Neural cell (in vitro differentiated cells): Measurements from ENCODE around the gene SPACA6. TPM values are rescaled to one million over a fixed set of nuclear protein-coding genes. Genes with fewer than 3 reads are reported as not detected.

Source experiments
- H2AFZ ChIP-seq: fragments of 200-600, 300-800 bp; sonication (generic), shearing (Covaris generic); 2 replicates; pipeline ENCODE4 v1.6.0; 2014; ENCODE audit warnings: low read depth, mild to moderate bottlenecking, antibody characterized with exemption, low read length, moderate library complexity
- H3F3A ChIP-seq: fragments of 200-600 bp; shearing (Covaris generic); 2 replicates; pipeline ENCODE4 v1.6.1; 2016; ENCODE audit warnings: mild to moderate bottlenecking, moderate library complexity, mixed read lengths, antibody characterized with exemption, low read length; ENCODE audit not compliant: insufficient read depth, poor library complexity, severe bottlenecking
- H3K27ac ChIP-seq: fragments of 200-600, 300-800 bp; sonication (generic), shearing (Covaris generic); 2 replicates; pipeline ENCODE4 v1.5.1; 2014; ENCODE audit warnings: mild to moderate bottlenecking, low read length, moderate library complexity
- H3K27me3 ChIP-seq: fragments of 300-800, 200-600 bp; sonication (generic), shearing (Covaris generic); 2 replicates; pipeline ENCODE4 v1.6.0; 2014; ENCODE audit warnings: mild to moderate bottlenecking, low read depth, low read length, moderate library complexity; ENCODE audit not compliant: insufficient read depth
- H3K36me3 ChIP-seq: fragments of 300-800, 200-600 bp; sonication (generic), shearing (Covaris generic); 2 replicates; pipeline ENCODE4 v1.5.1; 2014; ENCODE audit warnings: mild to moderate bottlenecking, antibody characterized with exemption, low read length, moderate library complexity; ENCODE audit not compliant: insufficient read depth
- H3K4me2 ChIP-seq: fragments of 300-800, 200-600 bp; sonication (generic), shearing (Covaris generic); 2 replicates; pipeline ENCODE4 v1.6.0; 2014; ENCODE audit warnings: mild to moderate bottlenecking, low read length
- H3K4me3 ChIP-seq: fragments of 300-800, 200-600 bp; sonication (generic), shearing (Covaris generic); 2 replicates; pipeline ENCODE4 v1.5.1; 2014; ENCODE audit warnings: mild to moderate bottlenecking, low read length, moderate library complexity
- H3K79me2 ChIP-seq: fragments of 200-600 bp; shearing (Covaris generic); replicated peaks from 2 replicates; pipeline ENCODE4 v1.6.0; 2014; ENCODE audit warnings: mild to moderate bottlenecking, low read length, moderate library complexity; ENCODE audit not compliant: insufficient read depth
- H3K9ac ChIP-seq: fragments of 300-800, 200-600 bp; sonication (generic), shearing (Covaris generic); 2 replicates; pipeline ENCODE4 v1.6.1; 2016; ENCODE audit warnings: mild to moderate bottlenecking, low read length, mixed read lengths
- H3K9me2 ChIP-seq: fragments of 200-600 bp; shearing (Covaris generic); 2 replicates; pipeline ENCODE4 v1.6.1; 2016; ENCODE audit warnings: mild to moderate bottlenecking, low read length, mixed read lengths; ENCODE audit not compliant: insufficient read depth
- H3K9me3 ChIP-seq: fragments of 200-600, 300-800 bp; sonication (generic), shearing (Covaris generic); 2 replicates; pipeline ENCODE4 v1.6.1; 2016; ENCODE audit warnings: mild to moderate bottlenecking, mixed run types, low read length, moderate library complexity, mixed read lengths
- H4K20me1 ChIP-seq: fragments of 200-600 bp; shearing (Covaris generic); 2 replicates; pipeline ENCODE4 v1.6.1; 2016; ENCODE audit warnings: mild to moderate bottlenecking, mixed run types; ENCODE audit not compliant: insufficient read depth
- CTCF ChIP-seq: fragments of 450-650 bp; IDR thresholded peaks from 2 replicates; pipeline ENCODE4 v1.5.1; 2014; ENCODE audit warnings: antibody characterized with exemption, mild to moderate bottlenecking, moderate library complexity; ENCODE audit not compliant: poor library complexity, severe bottlenecking
- EP300 ChIP-seq: fragments of 450-650 bp; conservative IDR thresholded peaks from 2 replicates; pipeline ENCODE4 v1.6.1; 2014; ENCODE audit warnings: antibody characterized with exemption, mild to moderate bottlenecking, moderate library complexity; ENCODE audit not compliant: poor library complexity, severe bottlenecking
- EZH2 ChIP-seq: fragments of 200-600, 300-800 bp; shearing (Covaris generic), sonication (generic); IDR thresholded peaks from 2 replicates; pipeline ENCODE4 v1.6.1; 2014; ENCODE audit warnings: antibody characterized with exemption, low read length, borderline replicate concordance, mild to moderate bottlenecking; ENCODE audit not compliant: insufficient read depth, poor library complexity, severe bottlenecking
- MXI1 ChIP-seq: fragments of 450-650 bp; conservative IDR thresholded peaks from 2 replicates; pipeline ENCODE4 v1.6.1; 2014; ENCODE audit warnings: antibody characterized with exemption, mild to moderate bottlenecking; ENCODE audit not compliant: poor library complexity, severe bottlenecking
- POLR2AphosphoS5 ChIP-seq: IDR thresholded peaks from 2 replicates; pipeline ENCODE4 v1.6.1; 2012
- RAD21 ChIP-seq: fragments of 450-650 bp; conservative IDR thresholded peaks from 2 replicates; pipeline ENCODE4 v1.6.1; 2014; ENCODE audit warnings: antibody characterized with exemption, mild to moderate bottlenecking, moderate library complexity
- REST ChIP-seq: IDR thresholded peaks from 2 replicates; pipeline ENCODE4 v1.6.1; 2012; ENCODE audit warnings: borderline replicate concordance
- SMC3 ChIP-seq: fragments of 450-650 bp; conservative IDR thresholded peaks from 2 replicates; pipeline ENCODE4 v1.6.1; 2014; ENCODE audit warnings: antibody characterized with exemption, mild to moderate bottlenecking, moderate library complexity; ENCODE audit not compliant: poor library complexity
- TAF1 ChIP-seq: IDR thresholded peaks from 2 replicates; pipeline ENCODE4 v1.6.1; 2012; ENCODE audit warnings: low read depth
- polyA plus RNA-seq: library from polyadenylated mRNA; depleted of rRNA; stranded (reverse); fragments of >200 nt; gene quantifications from 2 replicates; pipeline ENCODE4 v1.2.3, GENCODE V29; 2014

SPACA6 gene
- polyA plus RNA-seq, 1 donor from 2014 or later: 5.2 TPM

- H3K36me3 ChIP-seq: no peaks in the 10 kb centered on the region
- H2AFZ ChIP-seq: no peak overlapping the region
- H3K9ac ChIP-seq: no peak overlapping the region
- no peaks in the 10 kb centered on the region for H3K79me2 ChIP-seq
- H3K9me3 ChIP-seq: no peaks in the 10 kb centered on the region
- H3K27me3 ChIP-seq: no peaks in the 10 kb centered on the region
- H4K20me1 ChIP-seq: no peaks in the 10 kb centered on the region
- no peaks in the 10 kb centered on the region for H3K9me2 ChIP-seq
- H3K4me3 ChIP-seq: no peak overlapping the region
- no peak overlapping the region for H3K4me2 ChIP-seq
- no peaks in the 10 kb centered on the region for H3F3A ChIP-seq
- no peak overlapping the region for H3K27ac ChIP-seq
- TF ChIP-seq MXI1 (no peak), TAF1 (no peak), POLR2AphosphoS5 (no peak), EZH2 (no peak), EP300 (no peak), SMC3 (no peak), RAD21 (no peak), CTCF (no peak), REST (no peak)
Measured at GRCh38 chr19:51708811-51709210, 15.7 kb downstream of the SPACA6 start.

- Histone ChIP-seq H3K79me2 (no peaks in the 10 kb centered on the region), H3K4me2 (no peak overlapping the region), H3K9me2 (no peaks in the 10 kb centered on the region), H3K27me3 (no peaks in the 10 kb centered on the region), H4K20me1 (no peaks in the 10 kb centered on the region), H3K36me3 (no peaks in the 10 kb centered on the region), H2AFZ (no peak overlapping the region), H3K9me3 (no peaks in the 10 kb centered on the region), H3K9ac (no peak overlapping the region), H3K4me3 (no peak overlapping the region), H3K27ac (no peak overlapping the region), H3F3A (no peaks in the 10 kb centered on the region)
- TF ChIP-seq REST (no peak), RAD21 (no peak), POLR2AphosphoS5 (no peak), TAF1 (no peak), CTCF (no peak)
Measured at GRCh38 chr19:51709575-51709974, 16.4 kb downstream of the SPACA6 start.
